IMR-90 (cell line): ENCODE results near the gene P2RX7. TPM values are rescaled to one million over a fixed set of nuclear protein-coding genes. Genes with fewer than 3 reads are reported as not detected.

Source experiments
- ATAC-seq: fragments of 200-7000 bp; cut with Tn5 transposase; 2 replicates; pipeline ENCODE4 v1.9.1; 2020; ENCODE audit warnings: low read depth, mild to moderate bottlenecking, moderate library complexity
- BruUV-seq: library from RNA; stranded (reverse); fragments of 400-500 nt; replicated peaks from 2 replicates; lab custom pipeline; 2021; lab: Mats Ljungman, UMichigan
- CTCF ChIA-PET: fragments of 300-600 bp; formaldehyde crosslinking; extraction: SDS; loops from one replicate; lab custom pipeline; 2021; ENCODE audit warnings: antibody characterized with exemption; lab: Yijun Ruan, JAX
- POLR2A ChIA-PET: fragments of 300-600 bp; sonication (Branson Sonifier 250); formaldehyde crosslinking; loops from one replicate; lab custom pipeline; 2022; ENCODE audit warnings: antibody characterized with exemption; ENCODE audit not compliant: unreplicated experiment; lab: Charles Lee
- DNase-seq: peaks from one replicate; pipeline ENCODE4 v3.0.0; 2013
- H2AFZ ChIP-seq: replicated peaks from 2 replicates; pipeline ENCODE3; 2013; ENCODE audit warnings: low read length, mild to moderate bottlenecking; ENCODE audit not compliant: poor library complexity
- H2AK5ac ChIP-seq: 2 replicates; pipeline ENCODE4 v1.6.1; 2013; ENCODE audit warnings: low read depth, low read length, inconsistent platforms
- H2AK9ac ChIP-seq: replicated peaks from 2 replicates; pipeline ENCODE3; 2013; ENCODE audit warnings: mild to moderate bottlenecking, low read depth, low read length, moderate library complexity; ENCODE audit not compliant: poor library complexity
- H2BK120ac ChIP-seq: 2 replicates; pipeline ENCODE4 v1.6.1; 2013; ENCODE audit warnings: low read depth, low read length, inconsistent platforms
- H2BK15ac ChIP-seq: 3 replicates; pipeline ENCODE4 v1.6.1; 2013; ENCODE audit warnings: low read depth, low read length, inconsistent platforms
- H2BK20ac ChIP-seq: 2 replicates; pipeline ENCODE4 v1.6.1; 2013; ENCODE audit warnings: low read depth, mild to moderate bottlenecking, inconsistent platforms, low read length, moderate library complexity
- H2BK5ac ChIP-seq: 2 replicates; pipeline ENCODE4 v1.6.1; 2013; ENCODE audit warnings: mild to moderate bottlenecking, low read depth, low read length, inconsistent platforms; ENCODE audit not compliant: poor library complexity, severe bottlenecking
- H3K14ac ChIP-seq: replicated peaks from 2 replicates; pipeline ENCODE4 v1.6.1; 2013; ENCODE audit warnings: low read depth, low read length, inconsistent platforms
- H3K18ac ChIP-seq: 2 replicates; pipeline ENCODE4 v1.6.1; 2013; ENCODE audit warnings: low read depth, low read length, control low read depth
- H3K23ac ChIP-seq: 2 replicates; pipeline ENCODE4 v1.6.1; 2013; ENCODE audit warnings: low read depth, low read length, inconsistent platforms
- H3K27ac ChIP-seq: 2 replicates; pipeline ENCODE4 v1.5.1; 2013; ENCODE audit warnings: mild to moderate bottlenecking, control low read depth, low read length; ENCODE audit not compliant: insufficient read depth
- H3K27me3 ChIP-seq: 2 replicates; pipeline ENCODE4 v1.6.1; 2013; ENCODE audit warnings: low read length; ENCODE audit not compliant: control insufficient read depth, insufficient read depth
- H3K36me3 ChIP-seq: 2 replicates; pipeline ENCODE4 v1.6.1; 2013; ENCODE audit warnings: low read length, mixed read lengths; ENCODE audit not compliant: control insufficient read depth, insufficient read depth
- H3K4ac ChIP-seq: 2 replicates; pipeline ENCODE4 v1.6.1; 2013; ENCODE audit warnings: low read depth, low read length, inconsistent platforms
- H3K4me1 ChIP-seq: 2 replicates; pipeline ENCODE4 v1.6.1; 2013; ENCODE audit warnings: low read length, mixed read lengths; ENCODE audit not compliant: control insufficient read depth, insufficient read depth
- H3K4me2 ChIP-seq: 2 replicates; pipeline ENCODE4 v1.6.1; 2013; ENCODE audit warnings: low read depth, mild to moderate bottlenecking, control low read depth, low read length, moderate library complexity
- H3K4me3 ChIP-seq: 2 replicates; pipeline ENCODE4 v1.5.1; 2013; ENCODE audit warnings: low read depth, mild to moderate bottlenecking, control low read depth, low read length, moderate library complexity; ENCODE audit not compliant: insufficient read depth
- H3K56ac ChIP-seq: 2 replicates; pipeline ENCODE4 v1.6.1; 2013; ENCODE audit warnings: low read length, inconsistent platforms; ENCODE audit not compliant: insufficient read depth; ENCODE audit errors: extremely low read depth
- H3K79me1 ChIP-seq, 2 experiments: 2 replicates each; pipeline ENCODE4 v1.6.1; 2013; ENCODE audit warnings: low read length in 2 of 2, inconsistent platforms in 1 of 2, low read depth in 1 of 2
- H3K9ac ChIP-seq: 2 replicates; pipeline ENCODE4 v1.6.1; 2013; ENCODE audit warnings: low read depth, low read length, control low read depth
- H3K9me1 ChIP-seq: 2 replicates; pipeline ENCODE4 v1.6.1; 2013; ENCODE audit warnings: low read length, inconsistent platforms; ENCODE audit not compliant: insufficient read depth
- H3K9me3 ChIP-seq: 2 replicates; pipeline ENCODE4 v1.6.1; 2013; ENCODE audit warnings: low read length; ENCODE audit not compliant: control insufficient read depth, insufficient read depth
- H4K20me1 ChIP-seq: 2 replicates; pipeline ENCODE4 v1.6.1; 2013; ENCODE audit warnings: low read length, inconsistent platforms; ENCODE audit not compliant: insufficient read depth
- H4K5ac ChIP-seq: 2 replicates; pipeline ENCODE4 v1.6.1; 2013; ENCODE audit warnings: mild to moderate bottlenecking, low read depth, low read length, control low read depth
- H4K8ac ChIP-seq, 2 experiments: 2 replicates each; pipeline ENCODE4 v1.6.1; 2013; ENCODE audit warnings: low read depth in 2 of 2, low read length in 2 of 2, control low read depth in 1 of 2, inconsistent platforms in 1 of 2
- H4K91ac ChIP-seq: 2 replicates; pipeline ENCODE4 v1.6.1; 2013; ENCODE audit warnings: low read depth, low read length, inconsistent platforms; ENCODE audit not compliant: insufficient read depth
- BHLHE40 ChIP-seq: fragments of 150-350 bp; IDR thresholded peaks from 2 replicates; pipeline ENCODE4 v1.6.1; 2016; ENCODE audit warnings: mild to moderate bottlenecking, low read depth, low read length
- CEBPB ChIP-seq: IDR thresholded peaks from 2 replicates; pipeline ENCODE4 v1.6.1; 2012; ENCODE audit warnings: low read depth, low read length, improper control_type of control experiment
- CHD1 ChIP-seq: IDR thresholded peaks from 2 replicates; pipeline ENCODE4 v1.6.1; 2012; ENCODE audit warnings: low read depth, low read length, improper control_type of control experiment
- CTCF ChIP-seq: conservative IDR thresholded peaks from 2 replicates; pipeline ENCODE4 v1.5.1; 2012; ENCODE audit warnings: mild to moderate bottlenecking, low read depth, low read length, improper control_type of control experiment
- ELK1 ChIP-seq: fragments of 150-350 bp; IDR thresholded peaks from 2 replicates; pipeline ENCODE4 v1.6.1; 2016; ENCODE audit warnings: low read depth, mild to moderate bottlenecking, low read length, moderate library complexity, borderline replicate concordance
- FOS ChIP-seq: fragments of 150-350 bp; IDR thresholded peaks from 2 replicates; pipeline ENCODE4 v1.6.1; 2016; ENCODE audit warnings: low read depth, low read length
- MAZ ChIP-seq: IDR thresholded peaks from 2 replicates; pipeline ENCODE4 v1.6.1; 2012; ENCODE audit warnings: low read depth, mild to moderate bottlenecking, low read length, improper control_type of control experiment, moderate library complexity, borderline replicate concordance
- NFE2L2 ChIP-seq: fragments of 150-350 bp; IDR thresholded peaks from 2 replicates; pipeline ENCODE4 v1.6.1; 2016; ENCODE audit warnings: low read depth, mild to moderate bottlenecking, low read length
- POLR2A ChIP-seq: IDR thresholded peaks from 2 replicates; pipeline ENCODE4 v1.6.1; 2012; ENCODE audit warnings: mild to moderate bottlenecking, low read depth, low read length
- RAD21 ChIP-seq: IDR thresholded peaks from 2 replicates; pipeline ENCODE4 v1.6.1; 2012; ENCODE audit warnings: low read length, improper control_type of control experiment
- RCOR1 ChIP-seq: IDR thresholded peaks from 2 replicates; pipeline ENCODE4 v1.6.1; 2012; ENCODE audit warnings: mild to moderate bottlenecking, low read length, improper control_type of control experiment; ENCODE audit not compliant: insufficient replicate concordance
- RFX5 ChIP-seq: IDR thresholded peaks from 2 replicates; pipeline ENCODE4 v1.8.0; 2012; ENCODE audit warnings: low read depth, mild to moderate bottlenecking, low read length, moderate library complexity
- SMC3 ChIP-seq: fragments of 150-350 bp; IDR thresholded peaks from 2 replicates; pipeline ENCODE4 v1.6.1; 2016; ENCODE audit warnings: low read depth, mild to moderate bottlenecking, antibody characterized with exemption, low read length, moderate library complexity
- USF2 ChIP-seq: fragments of 150-350 bp; IDR thresholded peaks from 2 replicates; pipeline ENCODE4 v1.6.1; 2017; ENCODE audit warnings: mild to moderate bottlenecking, antibody characterized with exemption, low read length, low read depth
- WGBS, 2 experiments: methylation state at CpG; one replicate each; pipeline versions ENCODE4 v1.1.5 to v1.1.7; 2013; ENCODE audit warnings: missing lambda C conversion rate in 2 of 2; ENCODE audit not compliant: insufficient read length in 1 of 2; ENCODE audit errors: extremely low coverage in 2 of 2; 5-methylcytosine and 5-hydroxymethylcytosine counted together
- dilution Hi-C: fragments of 300-500 bp; cut with HindIII; formaldehyde crosslinking; loops from one replicate; pipeline ENCODE4 v1.14.3; 2018; ENCODE audit warnings: low sequenced_read_pairs; ENCODE audit not compliant: unreplicated experiment
- in situ Hi-C: fragments of 300-500 bp; cut with MboI; formaldehyde crosslinking; loops from 3 replicates; pipeline ENCODE4 v1.14.3; 2019; ENCODE audit warnings: low sequenced_read_pairs, inconsistent platforms, mixed read lengths
- intact Hi-C: fragments of 100-400 bp; cut with micrococcal nuclease; formaldehyde crosslinking; loops from 2 replicates; pipeline ENCODE4 v1.10.0; 2022
- polyA plus RNA-seq, 3 experiments: library from polyadenylated mRNA; depleted of rRNA; stranded (reverse); fragments of >200 nt; gene quantifications; 2 replicates each; pipeline ENCODE4 v1.2.3, GENCODE V29; 2012; ENCODE audit warnings: low replicate concordance in 1 of 3
- total RNA-seq: library from RNA; depleted of rRNA; stranded (reverse); fragments of >200 nt; gene quantifications from 2 replicates; pipeline ENCODE4 v1.2.3, GENCODE V29; 2012

P2RX7 gene
- total and polyA plus RNA-seq, 2 of the 4 experiments (the other 2 are of a cell fraction): 0.07 to 0.18 TPM

- Histone ChIP-seq H2AK5ac (no peak overlapping the region), H2AFZ (no peak overlapping the region), H3K27ac (no peak overlapping the region), H2BK5ac (no peak overlapping the region), H3K9me1 (peaks cover under 1% of the 10 kb centered on the region; the same call in 1 of the 2 replicates), H3K14ac (no peak overlapping the region), H3K79me1 (no peaks in the 10 kb centered on the region), H2BK15ac (no peak overlapping the region), H2BK20ac (no peak overlapping the region), H3K23ac (no peak overlapping the region), H3K36me3 (no peaks in the 10 kb centered on the region), H4K20me1 (no peaks in the 10 kb centered on the region), H2BK120ac (no peak overlapping the region), H2AK9ac (peak overlapping the region; percentile 37), H3K4me1 (no peaks in the 10 kb centered on the region), H3K4me3 (no peak overlapping the region), H3K9me3 (no peaks in the 10 kb centered on the region), H4K5ac (no peak overlapping the region), H3K9ac (no peak overlapping the region), H3K56ac (no peak overlapping the region), H3K4me2 (no peak overlapping the region), H3K27me3 (no peaks in the 10 kb centered on the region), H3K4ac (no peak overlapping the region), H4K8ac (no peak overlapping the region), H3K18ac (no peak overlapping the region), H4K91ac (no peak overlapping the region)
- BruUV-seq: no TSS peak
- ATAC-seq (no peak), DNase-seq (no peak)
- no peak for TF ChIP-seq ELK1
- no peak for TF ChIP-seq USF2
- no peak for TF ChIP-seq RFX5
- no peak for TF ChIP-seq SMC3
- TF ChIP-seq CEBPB: no peak
- no peak for TF ChIP-seq RCOR1
- TF ChIP-seq BHLHE40: no peak
- TF ChIP-seq MAZ: no peak
- TF ChIP-seq POLR2A: no peak
- no peak for TF ChIP-seq CHD1
- no peak for TF ChIP-seq FOS
- TF ChIP-seq NFE2L2: no peak
- TF ChIP-seq RAD21: no peak
- TF ChIP-seq CTCF: no peak
- in situ Hi-C loops (no loop called here), dilution Hi-C loops (no loop called here), intact Hi-C loops (no loop called here)
- WGBS, 2 experiments: 84% methylated on average over 13 of the region's 15 CpGs; no CpG with 5 or more reads in 1 of the 2 experiments
- CTCF ChIA-PET: no interaction called here
- POLR2A ChIA-PET: no interaction called here
Observed at GRCh38 chr12:121184425-121184824, 51.7 kb downstream of the P2RX7 start.
